Lung microvascular endothelial cell (primary cell): ENCODE results near the gene PCDHA5. TPM values are rescaled to one million over a fixed set of nuclear protein-coding genes. Genes with fewer than 3 reads are reported as not detected.

Source experiments
- DNase-seq, 2 donors: peaks; one replicate each; pipeline versions ENCODE4 v3.0.0 to v3.0.0-alpha.2; 2010; ENCODE audit warnings: low read depth in 2 of 2
- total RNA-seq: library from RNA; depleted of rRNA; stranded (reverse); fragments of >200 nt; gene quantifications from 2 replicates; pipeline ENCODE4 v1.2.1, GENCODE V29; 2014

PCDHA5 gene
- total RNA-seq, 1 donor from 2014 or later = under 0.01 TPM

DNA sequence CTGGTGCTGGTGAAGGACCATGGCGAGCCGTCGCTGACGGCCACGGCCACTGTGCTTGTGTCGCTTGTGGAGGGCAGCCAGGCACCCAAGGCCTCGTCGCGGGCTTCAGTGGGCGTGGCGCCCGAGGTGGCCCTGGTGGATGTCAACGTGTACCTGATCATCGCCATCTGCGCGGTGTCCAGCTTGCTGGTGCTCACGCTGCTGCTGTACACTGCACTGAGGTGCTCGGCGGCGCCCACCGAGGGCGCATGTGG lies 36.5 kb downstream of the PCDHA5 start:
- DNase-seq = no peak

GRCh38 chr5:140862441-140863295 lies 41.3 kb downstream of the PCDHA5 start:
- no peak for DNase-seq

GRCh38 chr5:140868721-140869554 lies 47.5 kb downstream of the PCDHA5 start, which contains the start of gene PCDHA11:
Gene PCDHA11 (plus strand): TSS chr5:140868957. CDS start chr5:140869104, 147 bp downstream.
- peak in 1 of 2 donors; percentile 13 for DNase-seq

DNA sequence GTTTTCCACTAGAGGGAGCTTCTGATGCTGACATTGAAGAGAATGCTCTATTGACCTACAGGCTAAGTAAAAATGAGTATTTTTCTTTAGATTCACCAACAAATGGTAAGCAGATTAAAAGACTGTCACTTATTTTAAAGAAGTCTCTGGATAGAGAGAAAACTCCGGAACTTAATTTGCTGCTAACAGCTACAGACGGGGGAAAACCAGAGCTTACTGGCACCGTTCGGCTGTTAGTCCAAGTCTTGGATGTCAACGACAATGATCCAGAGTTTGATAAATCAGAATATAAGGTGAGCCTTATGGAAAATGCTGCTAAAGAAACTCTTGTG lies 48.1 kb downstream of the PCDHA5 start:
- DNase-seq = no peak

DNA sequence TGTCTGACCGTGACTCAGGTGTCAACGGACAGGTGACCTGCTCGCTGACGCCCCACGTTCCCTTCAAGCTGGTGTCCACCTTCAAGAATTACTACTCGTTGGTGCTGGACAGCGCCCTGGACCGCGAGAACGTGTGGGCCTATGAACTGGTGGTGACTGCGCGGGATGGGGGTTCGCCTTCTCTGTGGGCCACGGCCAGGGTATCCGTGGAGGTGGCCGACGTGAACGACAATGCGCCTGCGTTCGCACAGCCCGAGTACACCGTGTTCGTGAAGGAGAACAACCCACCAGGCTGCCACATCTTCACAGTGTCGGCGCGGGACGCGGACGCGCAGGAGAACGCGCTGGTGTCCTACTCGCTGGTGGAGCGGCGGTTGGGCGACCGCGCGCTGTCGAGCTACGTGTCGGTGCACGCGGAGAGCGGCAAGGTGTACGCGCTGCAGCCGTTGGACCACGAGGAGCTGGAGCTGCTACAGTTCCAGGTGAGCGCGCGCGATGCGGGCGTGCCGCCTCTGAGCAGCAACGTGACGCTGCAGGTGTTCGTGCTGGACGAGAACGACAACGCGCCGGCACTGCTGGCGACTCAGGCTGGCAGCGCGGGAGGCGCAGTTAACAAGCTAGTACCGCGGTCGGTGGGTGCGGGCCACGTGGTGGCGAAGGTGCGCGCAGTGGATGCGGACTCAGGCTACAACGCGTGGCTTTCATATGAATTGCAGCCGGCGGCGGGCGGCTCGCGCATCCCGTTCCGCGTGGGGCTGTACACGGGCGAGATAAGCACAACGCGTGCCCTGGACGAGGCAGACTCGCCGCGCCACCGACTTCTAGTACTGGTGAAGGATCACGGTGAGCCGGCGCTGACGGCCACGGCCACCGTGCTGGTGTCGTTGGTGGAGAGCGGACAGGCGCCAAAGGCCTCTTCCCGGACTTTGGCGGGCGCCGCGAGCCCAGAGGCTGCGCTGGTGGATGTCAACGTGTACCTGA lies 49.1 kb downstream of the PCDHA5 start:
- DNase-seq = no peak

Other genes with a start within 250 kb of the PCDHA5 start
- 1.1 and 2.8 TPM in 2 replicates for gene CD14, start 188.4 kb upstream of the PCDHA5 start, total RNA-seq
- 8.1 and 10.5 TPM in 2 replicates for gene TMCO6, start 182.2 kb upstream of the PCDHA5 start, total RNA-seq
- 70.0 and 90.3 TPM in 2 replicates for gene NDUFA2, start 174.0 kb upstream of the PCDHA5 start, total RNA-seq
- gene IK, start 173.8 kb upstream of the PCDHA5 start, total RNA-seq = 47.7 and 55.8 TPM in 2 replicates
- gene WDR55, start 156.7 kb upstream of the PCDHA5 start, total RNA-seq = 19.8 and 28.2 TPM in 2 replicates
- gene DND1, start 148.0 kb upstream of the PCDHA5 start, total RNA-seq = under 0.01 and 0.22 TPM in 2 replicates
- gene HARS1, start 130.2 kb upstream of the PCDHA5 start, total RNA-seq = 43.1 and 46.4 TPM in 2 replicates
- 21.0 and 21.1 TPM in 2 replicates for gene HARS2, start 130.2 kb upstream of the PCDHA5 start, total RNA-seq
- gene ZMAT2, start 121.2 kb upstream of the PCDHA5 start, total RNA-seq = 34.0 and 54.8 TPM in 2 replicates
- under 0.01 TPM in 1 of 2 replicates, not detected in the other for gene PCDHA1, start 35.5 kb upstream of the PCDHA5 start, total RNA-seq
- gene PCDHA2, start 26.8 kb upstream of the PCDHA5 start, total RNA-seq = under 0.01 TPM in 2 replicates
- gene PCDHA3, start 20.6 kb upstream of the PCDHA5 start, total RNA-seq = 0.20 and 0.22 TPM in 2 replicates
- gene PCDHA4, start 14.5 kb upstream of the PCDHA5 start, total RNA-seq = under 0.01 TPM in 2 replicates
- gene PCDHA6, start 6.3 kb downstream of the PCDHA5 start, total RNA-seq = 0.20 and 0.22 TPM in 2 replicates
- gene PCDHA7, start 12.7 kb downstream of the PCDHA5 start, total RNA-seq = 0.20 and 0.22 TPM in 2 replicates
- under 0.01 TPM in 1 of 2 replicates, not detected in the other for gene PCDHA8, start 19.6 kb downstream of the PCDHA5 start, total RNA-seq
- gene PCDHA9, start 26.8 kb downstream of the PCDHA5 start, total RNA-seq = under 0.01 TPM in 2 replicates
- gene PCDHA10, start 34.3 kb downstream of the PCDHA5 start, total RNA-seq = under 0.01 TPM in 2 replicates
- gene PCDHA11, start 47.3 kb downstream of the PCDHA5 start, total RNA-seq = under 0.01 and 0.20 TPM in 2 replicates
- gene PCDHA12, start 53.7 kb downstream of the PCDHA5 start, total RNA-seq = under 0.01 TPM in 1 of 2 replicates, not detected in the other
- under 0.01 TPM in 1 of 2 replicates, not detected in the other for gene PCDHA13, start 60.5 kb downstream of the PCDHA5 start, total RNA-seq
- under 0.01 TPM in 2 replicates for gene PCDHAC1, start 104.7 kb downstream of the PCDHA5 start, total RNA-seq
- 0.20 and 0.22 TPM in 2 replicates for gene PCDHAC2, start 144.9 kb downstream of the PCDHA5 start, total RNA-seq
- not detected in 2 replicates for gene PCDHB1, start 229.8 kb downstream of the PCDHA5 start, total RNA-seq